ENCODE measurements around the gene PUM1.
"Not testable (repeated sequence)": the region's sequence is repeated elsewhere in the genome, so short reads cannot be mapped to it uniquely, and the experiment has no call there.

Gene PUM1

GRCh38 chr1:31062867-31063380 is 2.6 kb downstream of the PUM1 start:
- DNase-seq, result no peak

GRCh38 chr1:31062162-31062866 is 3.2 kb downstream of the PUM1 start:
- not testable (repeated sequence) for DNase-seq

- DNase-seq, result no peak
Observed at GRCh38 chr1:31058012-31058411, 7.5 kb downstream of the PUM1 start.

GRCh38 chr1:31055953-31056352 is 9.6 kb downstream of the PUM1 start:
- DNase-seq, result no peak

GRCh38 chr1:31055501-31055900 is 10.0 kb downstream of the PUM1 start:
- DNase-seq, result no peak

- no peak for DNase-seq
Observed at GRCh38 chr1:31054958-31055481, 10.5 kb downstream of the PUM1 start.

GRCh38 chr1:31054349-31054748 is 11.2 kb downstream of the PUM1 start:
- DNase-seq, result no peak

GRCh38 chr1:31052613-31053012 is 12.9 kb downstream of the PUM1 start:
- DNase-seq, result not testable (repeated sequence)

GRCh38 chr1:31051611-31052010 is 13.9 kb downstream of the PUM1 start:
- DNase-seq, result no peak

- DNase-seq, result not testable (repeated sequence)
Observed at GRCh38 chr1:31047507-31047906, 18.0 kb downstream of the PUM1 start.

- no peak for DNase-seq
Observed at GRCh38 chr1:31043631-31044030, 21.9 kb downstream of the PUM1 start.

- no peak for DNase-seq
Observed at GRCh38 chr1:31042656-31043055, 22.9 kb downstream of the PUM1 start.

- DNase-seq, result no peak
Observed at GRCh38 chr1:31041529-31041928, 24.0 kb downstream of the PUM1 start.

GRCh38 chr1:31040038-31040437 is 25.5 kb downstream of the PUM1 start:
- no peak for DNase-seq

GRCh38 chr1:31038935-31039334 is 26.6 kb downstream of the PUM1 start:
- not testable (repeated sequence) for DNase-seq

- no peak for DNase-seq
Observed at GRCh38 chr1:31038360-31038759, 27.2 kb downstream of the PUM1 start.

- no peak for DNase-seq
Observed at GRCh38 chr1:31036749-31037500, 28.6 kb downstream of the PUM1 start.

GRCh38 chr1:31033598-31033997 is 31.9 kb downstream of the PUM1 start:
- DNase-seq, result no peak

GRCh38 chr1:31032266-31032665 is 33.3 kb downstream of the PUM1 start:
- DNase-seq, result no peak

GRCh38 chr1:31031330-31032143 is 34.0 kb downstream of the PUM1 start:
- DNase-seq, result no peak

- no peak for DNase-seq
Observed at GRCh38 chr1:31029026-31029425, 36.5 kb downstream of the PUM1 start.

- peak in 1 of 2 donors; percentile 22 for DNase-seq
Observed at GRCh38 chr1:31027693-31028526, 37.6 kb downstream of the PUM1 start.

All from hippocampal formation (tissue), 2 donors.